Stimulated activated CD8-positive, alpha-beta memory T cell treated with anti-CD3 and anti-CD28 coated beads, Interleukin-4, amount 100 ng/mL, for 4 hours (primary cell): ENCODE data around the gene SLC6A8.
"Not testable (repeated sequence)": the region's sequence is repeated elsewhere in the genome, so short reads cannot be mapped to it uniquely, and the experiment has no call there.

Experiments
- DNase-seq, 2 donors: peaks; one replicate each; pipeline ENCODE4 v3.0.0-alpha.2; 2020; ENCODE audit warnings: low read depth in 2 of 2, low spot score in 1 of 2

The SLC6A8 gene

DNA sequence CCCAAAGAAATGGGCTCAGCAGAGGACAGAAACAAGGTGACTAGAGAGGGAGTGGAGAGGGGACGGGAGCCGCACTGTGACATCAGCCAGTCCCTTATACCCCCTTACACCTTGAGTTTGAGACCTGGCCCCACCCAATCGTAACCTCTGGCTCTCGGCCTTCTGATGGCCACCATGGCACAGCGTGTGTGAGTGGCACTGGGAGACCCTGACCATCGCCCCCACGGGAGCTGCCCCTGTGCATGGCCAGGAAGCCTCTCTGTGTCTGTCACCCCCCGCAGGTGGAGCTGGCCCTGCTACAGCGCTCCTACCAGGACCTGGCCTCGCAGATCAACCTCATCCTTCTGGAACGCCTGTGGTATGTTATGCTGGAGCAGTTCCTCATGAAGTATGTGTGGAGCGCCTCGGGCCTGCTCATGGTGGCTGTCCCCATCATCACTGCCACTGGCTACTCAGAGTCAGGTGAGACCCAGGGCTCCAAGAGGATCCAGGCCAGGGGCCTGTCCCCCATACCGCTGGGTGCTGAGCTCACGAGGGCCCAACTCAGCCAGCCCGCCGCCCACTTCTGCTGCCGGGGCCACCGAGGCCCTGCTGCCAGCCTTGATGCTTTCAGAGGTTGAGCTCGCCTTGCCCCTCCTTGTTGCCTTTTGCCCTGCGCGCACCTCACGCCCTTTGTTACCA lies 41.4 kb downstream of the SLC6A8 start:
- no peak for DNase-seq

GRCh38 chrX:153730115-153730514 lies 42.4 kb downstream of the SLC6A8 start:
- DNase-seq = not testable (repeated sequence)

DNA sequence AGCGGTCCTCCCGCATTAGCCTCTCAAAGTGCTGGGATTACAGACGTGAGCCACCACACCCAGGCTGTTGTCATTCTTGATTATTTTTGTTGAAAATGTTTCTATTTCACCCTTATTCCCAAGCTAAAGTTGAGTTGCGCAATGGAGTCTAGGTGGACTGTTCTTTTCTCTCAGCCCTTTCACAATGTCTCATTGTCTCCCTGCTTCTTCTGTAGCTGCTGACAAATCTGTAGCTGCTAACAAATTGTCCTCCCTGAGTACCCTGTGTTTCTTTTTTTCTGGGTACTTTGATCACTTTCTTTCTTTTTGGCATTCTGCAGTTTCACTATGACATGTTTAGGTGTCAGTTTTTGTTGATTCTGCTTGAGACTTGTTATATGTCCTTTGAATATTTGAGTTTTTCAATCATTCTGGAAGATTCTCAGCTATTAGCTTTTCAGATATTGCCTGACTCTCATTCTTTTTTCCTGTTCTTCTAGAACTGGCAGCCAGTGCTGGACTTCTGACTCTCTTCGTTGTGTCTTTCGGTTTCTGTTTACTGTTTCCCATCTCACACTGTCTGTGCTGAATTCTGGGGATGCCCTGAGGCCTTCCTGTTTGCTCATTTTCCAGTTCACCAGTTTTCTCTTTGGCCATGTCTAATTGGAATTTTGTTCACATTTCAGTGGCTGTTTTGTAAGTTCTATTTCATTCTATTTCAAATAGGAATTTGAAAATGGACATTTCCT lies 43.6 kb downstream of the SLC6A8 start:
- DNase-seq = no peak

DNA sequence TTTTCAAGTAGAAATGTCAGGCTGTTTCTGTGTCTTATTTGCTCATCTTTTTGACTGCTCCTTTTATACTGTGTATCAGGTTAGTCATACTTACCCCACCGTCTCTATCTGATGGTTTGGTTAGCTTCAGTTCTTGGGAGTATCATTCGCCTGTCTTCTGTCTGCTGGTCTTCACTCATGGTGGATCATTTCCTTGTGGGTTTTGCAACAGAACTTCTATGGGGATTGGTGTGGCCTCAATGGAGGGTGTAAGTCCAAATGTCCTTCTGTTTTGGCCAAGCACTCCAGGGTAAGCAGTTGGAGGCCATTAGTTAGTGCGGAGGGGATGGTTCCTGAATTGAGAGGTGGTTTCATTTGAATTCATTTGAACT lies 44.1 kb downstream of the SLC6A8 start:
- no peak for DNase-seq

DNA sequence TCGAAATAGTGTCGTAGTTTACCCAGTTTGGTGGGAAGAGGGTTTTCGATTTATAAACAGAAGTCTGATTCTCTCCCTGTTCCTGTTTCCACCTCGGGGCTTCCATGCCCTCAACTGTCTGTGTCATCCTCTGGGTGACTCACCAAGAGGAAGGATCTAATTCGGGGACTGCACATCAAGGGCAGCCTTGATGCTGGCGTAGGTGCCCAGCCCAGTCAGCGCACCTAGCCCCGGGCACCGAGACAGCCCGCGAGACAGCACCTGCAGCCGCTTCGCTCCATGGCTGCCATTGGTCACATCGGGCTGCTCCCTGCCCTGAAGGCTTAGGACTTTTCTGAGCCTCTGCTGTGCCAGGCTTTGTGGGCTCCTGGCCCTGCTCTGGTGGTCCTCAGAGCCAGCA lies 44.7 kb downstream of the SLC6A8 start:
- no peak for DNase-seq

- DNase-seq = no peak
Measured at GRCh38 chrX:153733651-153734240, 46.0 kb downstream of the SLC6A8 start.

DNA sequence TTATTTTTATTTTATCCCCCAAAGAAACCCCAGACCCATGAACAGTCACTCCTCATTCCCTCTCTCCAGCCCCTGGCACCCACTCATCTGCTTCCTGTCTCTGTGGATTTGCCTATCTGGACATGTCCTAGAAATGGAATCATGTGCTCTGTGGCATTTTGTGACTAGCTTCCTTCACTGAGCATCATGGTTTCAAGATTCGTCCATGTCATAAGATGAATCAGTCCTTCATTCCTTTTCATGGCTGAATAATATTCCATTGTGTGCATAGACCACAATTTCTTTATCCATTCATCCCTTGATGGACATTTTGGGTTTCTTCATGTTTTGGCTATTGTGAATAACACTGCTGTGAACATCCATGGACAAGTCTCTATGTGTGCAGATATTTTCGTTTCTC lies 47.1 kb downstream of the SLC6A8 start:
- DNase-seq = no peak

DNA sequence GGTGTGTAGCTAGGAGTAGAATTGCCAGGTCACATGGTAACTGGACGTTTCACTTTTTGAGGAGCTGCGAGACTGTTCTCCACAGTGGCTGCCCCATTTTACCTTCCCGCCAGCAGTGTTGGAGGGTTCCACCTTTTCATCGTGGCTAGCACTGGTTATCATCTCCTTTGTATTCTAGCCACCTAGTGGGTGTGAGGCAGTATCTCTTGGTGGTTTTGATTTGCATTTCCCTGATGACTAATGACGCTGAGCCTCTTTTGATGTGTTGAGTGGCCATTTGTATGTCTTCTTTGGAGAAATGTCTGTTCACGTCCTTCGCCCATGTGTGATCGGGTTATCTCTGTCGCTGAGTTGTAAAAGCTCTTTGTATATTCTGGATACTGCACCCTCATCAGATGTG lies 47.5 kb downstream of the SLC6A8 start:
- no peak for DNase-seq

GRCh38 chrX:153736071-153736820 lies 48.5 kb downstream of the SLC6A8 start:
- no peak for DNase-seq

DNA sequence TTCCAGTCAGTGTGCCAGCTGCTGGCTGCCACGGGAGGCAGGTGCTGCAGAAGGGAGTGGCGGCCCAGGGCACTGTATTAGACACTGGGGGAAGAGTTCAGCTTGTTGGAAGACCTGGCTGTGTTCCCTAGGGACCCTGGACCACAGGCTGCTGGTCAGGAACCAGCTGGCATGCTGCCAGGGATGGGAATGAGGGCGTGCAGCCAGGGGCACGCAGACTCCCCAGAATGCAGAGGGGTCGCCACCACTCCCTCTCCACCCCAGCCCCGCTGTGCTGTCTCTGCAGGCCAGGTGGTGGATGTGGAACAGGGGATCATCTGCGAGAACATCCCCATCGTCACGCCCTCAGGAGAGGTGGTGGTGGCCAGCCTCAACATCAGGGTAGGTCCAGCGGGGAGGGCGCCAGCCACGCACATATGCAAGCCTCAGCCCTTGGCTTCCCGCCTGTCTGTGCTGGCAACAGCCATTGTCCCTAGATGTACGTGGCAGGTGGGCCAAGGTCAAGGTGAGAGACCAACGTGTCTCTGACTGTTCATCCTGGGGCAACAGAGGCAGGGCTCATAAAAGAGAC lies 49.2 kb downstream of the SLC6A8 start:
- no peak for DNase-seq

DNA sequence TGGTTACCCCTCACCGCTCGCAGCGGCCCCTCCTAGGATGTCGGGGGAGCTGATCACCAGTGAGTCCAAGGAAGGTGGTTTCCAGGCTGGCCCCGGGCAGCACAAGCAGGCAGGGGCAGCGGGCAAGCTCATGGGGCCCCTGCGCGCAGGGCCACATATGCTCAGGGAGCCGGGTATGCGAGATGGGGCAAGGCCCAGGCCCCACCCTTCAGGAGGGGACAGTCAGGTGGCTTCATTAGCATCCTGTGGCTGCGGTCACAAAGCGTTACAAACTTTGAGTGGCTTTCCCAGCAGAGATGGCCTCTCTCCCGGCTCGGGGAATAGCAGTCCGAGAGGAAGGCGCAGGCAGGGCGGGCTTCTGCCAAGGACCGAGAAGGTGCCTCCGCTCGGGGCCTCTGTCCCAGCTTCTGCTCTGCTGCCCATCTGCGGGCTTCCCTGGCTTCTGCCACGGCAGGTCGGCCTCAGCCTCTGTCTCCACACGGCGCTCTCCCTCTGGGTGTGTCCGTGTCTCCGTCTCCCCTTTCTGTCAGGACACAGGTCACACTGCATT lies 50.4 kb downstream of the SLC6A8 start:
- DNase-seq = no peak

DNA sequence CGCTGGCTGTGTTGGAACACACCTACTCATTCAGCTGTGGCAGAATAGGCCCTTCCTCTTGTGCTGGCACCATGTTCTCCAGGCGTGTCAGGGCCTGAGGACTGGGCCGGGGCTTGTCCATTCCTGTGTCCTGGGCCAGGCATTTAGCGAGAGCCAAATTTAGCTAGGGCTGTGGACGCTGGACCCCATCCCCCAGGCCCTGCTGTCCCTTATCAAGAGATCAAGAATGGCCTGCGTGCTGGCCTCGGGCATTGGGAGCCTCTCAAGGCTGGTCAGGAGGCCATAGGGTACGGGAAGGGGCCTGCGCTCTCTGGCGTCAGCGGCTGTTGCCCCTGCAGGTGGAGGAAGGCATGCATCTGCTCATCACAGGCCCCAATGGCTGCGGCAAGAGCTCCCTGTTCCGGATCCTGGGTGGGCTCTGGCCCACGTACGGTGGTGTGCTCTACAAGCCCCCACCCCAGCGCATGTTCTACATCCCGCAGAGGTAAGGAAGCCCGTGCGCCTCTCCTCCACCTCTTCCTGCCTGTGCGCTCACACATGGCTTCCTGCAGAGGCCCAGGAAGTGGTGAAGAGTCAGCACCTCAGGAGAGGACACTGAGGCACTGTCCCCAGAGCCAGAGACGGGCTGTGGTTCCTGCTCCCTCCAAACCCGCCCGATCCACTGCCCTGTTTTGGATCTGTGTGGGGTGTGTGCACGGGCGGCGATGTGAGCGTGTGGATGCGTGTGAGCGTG lies 52.2 kb downstream of the SLC6A8 start:
- DNase-seq = no peak

DNA sequence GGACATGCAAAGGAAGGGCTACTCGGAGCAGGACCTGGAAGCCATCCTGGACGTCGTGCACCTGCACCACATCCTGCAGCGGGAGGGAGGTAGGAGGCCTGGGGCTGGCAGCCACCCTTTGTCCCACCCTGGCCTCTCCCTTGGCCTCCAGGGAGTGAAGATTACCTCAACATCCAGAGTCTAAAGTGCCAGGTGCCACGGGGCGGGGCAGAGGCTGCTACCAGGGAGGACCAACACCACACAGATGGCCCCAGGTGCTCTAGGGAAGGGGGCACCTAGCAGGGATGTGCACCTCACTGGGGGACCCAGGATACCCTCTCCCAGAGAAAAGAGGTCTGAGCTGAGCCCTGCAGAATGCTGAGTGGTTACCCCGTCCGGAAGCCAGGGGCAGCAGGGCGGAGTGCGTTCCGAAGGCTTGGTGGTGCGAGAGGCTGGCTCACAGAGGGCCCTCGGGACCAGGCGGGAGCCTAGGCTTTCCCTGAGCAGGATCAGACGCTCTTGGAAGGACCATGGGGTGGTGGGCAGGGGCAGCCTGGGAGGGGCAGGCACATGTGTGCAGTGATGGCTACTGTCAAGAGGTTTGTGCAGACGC lies 53.0 kb downstream of the SLC6A8 start:
- DNase-seq = no peak

- no peak for DNase-seq
Measured at GRCh38 chrX:153741446-153741845, 53.7 kb downstream of the SLC6A8 start.

- DNase-seq = not testable (repeated sequence)
Measured at GRCh38 chrX:153742111-153742510, 54.4 kb downstream of the SLC6A8 start.

GRCh38 chrX:153742796-153743467 lies 55.2 kb downstream of the SLC6A8 start:
- DNase-seq = not testable (repeated sequence)

DNA sequence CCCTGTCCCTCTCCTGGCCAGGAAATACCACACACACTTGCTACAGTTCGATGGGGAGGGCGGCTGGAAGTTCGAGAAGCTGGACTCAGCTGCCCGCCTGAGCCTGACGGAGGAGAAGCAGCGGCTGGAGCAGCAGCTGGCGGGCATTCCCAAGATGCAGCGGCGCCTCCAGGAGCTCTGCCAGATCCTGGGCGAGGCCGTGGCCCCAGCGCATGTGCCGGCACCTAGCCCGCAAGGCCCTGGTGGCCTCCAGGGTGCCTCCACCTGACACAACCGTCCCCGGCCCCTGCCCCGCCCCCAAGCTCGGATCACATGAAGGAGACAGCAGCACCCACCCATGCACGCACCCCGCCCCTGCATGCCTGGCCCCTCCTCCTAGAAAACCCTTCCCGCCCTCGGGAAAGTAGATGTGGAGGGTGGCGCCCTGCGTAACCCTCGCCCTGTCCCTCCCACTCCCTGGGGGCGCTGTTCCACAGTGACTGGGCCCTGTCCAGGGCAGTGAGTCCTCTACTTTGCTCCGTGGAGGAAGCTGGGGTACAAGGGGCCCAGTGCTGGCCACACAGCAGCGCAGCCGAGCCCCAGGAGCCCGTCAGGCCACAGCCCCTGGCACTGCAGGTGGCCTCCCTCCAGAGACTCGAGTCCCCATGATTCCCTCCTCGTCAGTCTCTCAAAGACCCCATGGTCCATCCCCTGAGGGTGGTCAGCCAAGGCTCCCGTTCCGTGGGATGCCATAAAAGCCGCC lies 55.9 kb downstream of the SLC6A8 start:
- not testable (repeated sequence) for DNase-seq

GRCh38 chrX:153744210-153745066 lies 56.7 kb downstream of the SLC6A8 start:
- no peak for DNase-seq
